Dendritic cell treated with granulocyte-macrophage colony-stimulating factor and Interleukin-4, amounts not matched to agents 40 ng/mL and 50 ng/mL, for 4 days (primary cell): ENCODE data around the gene KCNAB1.
"Not testable (repeated sequence)": the region's sequence is repeated elsewhere in the genome, so short reads cannot be mapped to it uniquely, and the experiment has no call there.

Experiments used
- H3K27ac Mint-ChIP-seq: one replicate; pipeline ENCODE4 v1.8.0; 2022; ENCODE audit warnings: mild to moderate bottlenecking, mixed read lengths
- H3K27me3 Mint-ChIP-seq: one replicate; pipeline ENCODE4 v1.8.0; 2022; ENCODE audit warnings: mild to moderate bottlenecking, mixed read lengths
- H3K36me3 Mint-ChIP-seq: one replicate; pipeline ENCODE4 v1.8.0; 2022; ENCODE audit warnings: low read depth, mixed read lengths
- H3K4me1 Mint-ChIP-seq: one replicate; pipeline ENCODE4 v1.8.0; 2022; ENCODE audit warnings: low read depth, mixed read lengths
- H3K4me3 Mint-ChIP-seq: one replicate; pipeline ENCODE4 v1.8.0; 2022; ENCODE audit warnings: mild to moderate bottlenecking, moderate library complexity, mixed read lengths
- H3K9me3 Mint-ChIP-seq: one replicate; pipeline ENCODE4 v1.8.0; 2022; ENCODE audit warnings: mixed read lengths
- intact Hi-C: fragments of 100-400 bp; cut with micrococcal nuclease; formaldehyde crosslinking; loops from one replicate; pipeline ENCODE4 v1.15.0; 2022

KCNAB1 gene

DNA sequence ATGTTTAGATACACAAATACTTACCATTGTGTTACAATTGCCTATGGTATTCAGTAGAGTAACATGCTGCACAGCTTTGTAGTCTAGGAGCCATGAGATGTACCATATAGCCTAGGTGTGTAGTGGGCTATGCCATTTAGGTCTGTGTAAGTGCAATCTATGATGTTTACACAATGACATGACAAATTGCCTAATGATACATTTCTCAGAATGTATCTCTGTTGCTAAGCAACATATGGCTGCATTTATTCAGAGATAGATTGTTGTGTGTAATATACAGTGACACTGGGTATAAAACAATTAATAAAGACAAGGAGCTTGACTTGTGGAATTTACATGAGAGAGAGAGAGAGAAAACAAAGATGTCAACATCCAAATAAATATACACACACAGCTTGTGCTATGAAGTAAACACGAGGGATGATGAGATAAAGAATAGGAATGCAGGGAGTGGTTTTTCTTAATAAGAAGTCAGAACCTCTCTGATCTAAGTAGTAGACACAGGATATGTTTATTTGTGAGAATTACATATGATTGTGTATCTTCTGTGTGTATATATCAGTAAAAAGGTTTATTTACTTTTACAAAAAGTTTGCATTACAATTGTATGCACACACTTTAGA is 110.0 kb downstream of the KCNAB1 start:
- Mint-ChIP-seq H3K4me1 (no peaks in the 10 kb centered on the region), H3K27ac (no peak overlapping the region), H3K4me3 (no peak overlapping the region), H3K9me3 (no peaks in the 10 kb centered on the region), H3K27me3 (peaks cover 5% of the 10 kb centered on the region), H3K36me3 (no peaks in the 10 kb centered on the region)
- intact Hi-C loops: no loop called here

DNA sequence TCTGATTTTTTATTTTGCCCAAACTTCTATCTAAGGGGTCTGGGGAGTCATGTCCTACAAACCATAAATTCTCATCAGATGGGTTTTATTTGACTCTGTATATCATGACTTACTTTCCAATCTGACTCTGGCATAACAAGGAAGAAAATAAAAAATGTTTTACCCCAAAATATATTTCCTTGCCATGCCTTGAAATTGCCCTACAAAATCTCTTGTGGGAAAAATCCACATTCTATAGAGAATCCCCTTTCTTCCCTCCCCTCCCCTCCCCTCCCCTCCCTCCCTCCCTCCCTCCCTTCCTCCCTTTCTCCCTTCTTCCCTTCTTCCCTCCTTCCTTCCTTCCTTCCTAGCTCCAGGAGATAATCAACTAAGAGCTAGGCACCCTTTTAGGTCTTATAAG is 110.8 kb downstream of the KCNAB1 start:
- H3K36me3 Mint-ChIP-seq, H3K4me1 Mint-ChIP-seq, H3K4me3 Mint-ChIP-seq, intact Hi-C loops, H3K9me3 Mint-ChIP-seq, H3K27ac Mint-ChIP-seq, H3K27me3 Mint-ChIP-seq: not testable (repeated sequence)

DNA sequence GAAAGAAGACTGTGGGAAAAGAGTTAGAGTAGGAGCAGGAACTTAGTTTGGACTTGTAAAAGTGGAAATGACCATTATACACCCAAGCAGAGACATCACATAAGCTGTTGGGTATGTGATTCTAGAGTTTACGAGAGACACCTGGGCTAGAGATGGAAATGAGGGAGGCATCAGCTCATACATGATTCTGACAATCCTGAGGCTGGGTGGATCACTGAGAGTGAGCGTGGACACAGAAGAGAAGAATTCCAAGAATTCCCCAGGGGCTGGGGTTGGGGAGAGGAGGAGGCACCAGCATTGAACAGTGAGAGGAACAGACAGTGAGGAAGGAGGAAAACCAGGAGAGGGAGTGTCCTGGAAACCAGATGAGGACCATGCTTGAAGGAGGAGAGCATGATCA is 113.5 kb downstream of the KCNAB1 start:
- H3K4me1 Mint-ChIP-seq: no peaks in the 10 kb centered on the region
- peaks cover 5% of the 10 kb centered on the region for H3K27me3 Mint-ChIP-seq
- H3K27ac Mint-ChIP-seq: no peak overlapping the region
- no peaks in the 10 kb centered on the region for H3K9me3 Mint-ChIP-seq
- intact Hi-C loops: no loop called here
- H3K4me3 Mint-ChIP-seq: no peak overlapping the region
- no peaks in the 10 kb centered on the region for H3K36me3 Mint-ChIP-seq

GRCh38 chr3:156236556-156237260 is 116.3 kb downstream of the KCNAB1 start:
- H3K36me3 Mint-ChIP-seq: no peaks in the 10 kb centered on the region
- intact Hi-C loops: no loop called here
- peaks cover 5% of the 10 kb centered on the region for H3K27me3 Mint-ChIP-seq
- H3K4me3 Mint-ChIP-seq: no peak overlapping the region
- H3K9me3 Mint-ChIP-seq: no peaks in the 10 kb centered on the region
- no peak overlapping the region for H3K27ac Mint-ChIP-seq
- no peaks in the 10 kb centered on the region for H3K4me1 Mint-ChIP-seq

DNA sequence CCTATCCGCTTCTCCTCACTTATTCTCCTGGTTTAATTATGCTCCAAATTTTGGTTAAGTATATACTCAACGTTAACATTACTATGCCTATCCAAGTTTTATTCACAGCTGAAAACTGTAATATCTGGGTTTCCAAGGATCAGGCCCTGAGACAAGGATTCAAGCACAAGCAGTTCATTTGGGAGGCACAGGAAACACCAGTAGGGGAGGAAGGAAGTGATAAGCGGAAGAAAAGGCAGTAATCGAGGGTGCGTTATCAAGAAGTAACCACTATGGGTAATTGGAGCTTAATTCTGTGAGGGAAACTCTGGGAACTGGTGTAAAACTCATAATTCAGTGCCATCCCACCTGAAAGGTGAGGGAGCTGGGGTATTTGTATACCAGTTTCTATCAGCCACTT is 120.3 kb downstream of the KCNAB1 start:
- Mint-ChIP-seq H3K27me3 (peaks cover 5% of the 10 kb centered on the region), H3K36me3 (no peaks in the 10 kb centered on the region), H3K4me1 (no peaks in the 10 kb centered on the region), H3K9me3 (no peaks in the 10 kb centered on the region), H3K4me3 (no peak overlapping the region), H3K27ac (no peak overlapping the region)
- intact Hi-C loops: no loop called here

DNA sequence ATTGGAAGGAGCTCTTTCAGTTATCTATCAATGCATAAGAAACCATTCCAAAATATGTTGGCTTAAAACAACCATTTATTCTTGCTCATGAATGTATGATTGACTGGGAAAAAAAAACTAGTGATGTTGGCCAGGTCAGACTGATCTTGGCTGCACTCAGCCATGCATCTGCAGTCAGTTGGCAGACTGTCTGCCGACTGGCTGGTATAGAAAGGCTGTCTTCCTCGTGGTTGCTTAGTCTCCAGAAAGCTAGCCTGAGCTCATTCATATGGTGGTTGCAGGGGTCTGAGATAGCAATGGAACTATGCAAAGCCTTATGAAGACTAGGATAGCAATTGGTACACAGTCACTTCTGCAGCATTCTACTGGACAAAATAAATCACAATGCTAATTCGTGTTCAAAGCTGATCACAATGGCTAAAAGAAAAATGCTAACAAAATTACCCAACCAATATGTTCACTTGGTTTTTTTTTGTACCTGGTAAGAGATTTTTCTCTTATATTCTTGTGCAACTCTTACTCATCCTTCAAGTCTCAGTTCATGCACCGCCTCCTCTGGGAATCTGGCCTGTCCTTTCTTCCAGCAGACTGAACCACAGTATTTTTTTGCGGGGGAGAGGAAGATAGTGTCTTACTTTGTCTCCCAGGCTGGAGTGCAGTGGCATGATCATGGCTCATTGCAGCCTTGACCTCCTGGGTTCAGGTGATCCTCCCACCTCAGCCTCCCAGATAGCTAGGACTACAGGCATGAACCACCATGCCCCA is 126.8 kb downstream of the KCNAB1 start:
- intact Hi-C loops: no loop called here
- Mint-ChIP-seq H3K9me3 (no peaks in the 10 kb centered on the region), H3K4me3 (no peak overlapping the region), H3K4me1 (no peaks in the 10 kb centered on the region), H3K27ac (no peak overlapping the region), H3K27me3 (peaks cover 7% of the 10 kb centered on the region), H3K36me3 (no peaks in the 10 kb centered on the region)

DNA sequence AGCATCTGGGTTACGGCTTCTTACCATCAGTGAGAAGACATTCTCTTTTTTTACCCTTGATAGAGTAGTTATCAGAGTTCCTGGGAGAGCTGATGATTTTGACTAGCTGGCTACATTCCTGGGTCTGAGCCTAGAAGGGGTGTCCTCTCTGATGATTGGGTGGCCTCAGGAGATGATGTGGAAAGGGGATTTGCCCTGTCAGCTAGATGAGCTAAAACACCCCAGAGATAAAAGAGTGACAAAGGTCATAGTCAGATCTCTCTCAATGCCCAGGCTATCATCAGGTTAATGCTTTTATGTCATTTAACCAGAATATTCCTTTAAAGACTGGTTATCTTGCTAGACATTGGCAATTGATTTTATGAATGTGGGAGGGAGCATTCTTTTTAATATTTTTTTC is 130.2 kb downstream of the KCNAB1 start:
- no peaks in the 10 kb centered on the region for H3K36me3 Mint-ChIP-seq
- intact Hi-C loops: no loop called here
- H3K9me3 Mint-ChIP-seq: no peaks in the 10 kb centered on the region
- no peak overlapping the region for H3K4me3 Mint-ChIP-seq
- peaks cover 4% of the 10 kb centered on the region for H3K27me3 Mint-ChIP-seq
- no peaks in the 10 kb centered on the region for H3K4me1 Mint-ChIP-seq
- no peak overlapping the region for H3K27ac Mint-ChIP-seq

- H3K4me1 Mint-ChIP-seq: no peaks in the 10 kb centered on the region
- intact Hi-C loops: no loop called here
- H3K36me3 Mint-ChIP-seq: no peaks in the 10 kb centered on the region
- H3K4me3 Mint-ChIP-seq: no peak overlapping the region
- no peak overlapping the region for H3K27ac Mint-ChIP-seq
- H3K9me3 Mint-ChIP-seq: no peaks in the 10 kb centered on the region
- H3K27me3 Mint-ChIP-seq: peaks cover 4% of the 10 kb centered on the region
Observed at GRCh38 chr3:156251424-156251823, 131.0 kb downstream of the KCNAB1 start.

GRCh38 chr3:156252656-156253055 is 132.3 kb downstream of the KCNAB1 start:
- no peaks in the 10 kb centered on the region for H3K9me3 Mint-ChIP-seq
- peaks cover 4% of the 10 kb centered on the region for H3K27me3 Mint-ChIP-seq
- no peak overlapping the region for H3K27ac Mint-ChIP-seq
- intact Hi-C loops: no loop called here
- H3K4me1 Mint-ChIP-seq: no peaks in the 10 kb centered on the region
- no peaks in the 10 kb centered on the region for H3K36me3 Mint-ChIP-seq
- no peak overlapping the region for H3K4me3 Mint-ChIP-seq

GRCh38 chr3:156253150-156253549 is 132.8 kb downstream of the KCNAB1 start:
- H3K27ac Mint-ChIP-seq: no peak overlapping the region
- intact Hi-C loops: no loop called here
- H3K27me3 Mint-ChIP-seq: peaks cover 4% of the 10 kb centered on the region
- H3K36me3 Mint-ChIP-seq: no peaks in the 10 kb centered on the region
- H3K4me3 Mint-ChIP-seq: no peak overlapping the region
- no peaks in the 10 kb centered on the region for H3K4me1 Mint-ChIP-seq
- no peaks in the 10 kb centered on the region for H3K9me3 Mint-ChIP-seq

DNA sequence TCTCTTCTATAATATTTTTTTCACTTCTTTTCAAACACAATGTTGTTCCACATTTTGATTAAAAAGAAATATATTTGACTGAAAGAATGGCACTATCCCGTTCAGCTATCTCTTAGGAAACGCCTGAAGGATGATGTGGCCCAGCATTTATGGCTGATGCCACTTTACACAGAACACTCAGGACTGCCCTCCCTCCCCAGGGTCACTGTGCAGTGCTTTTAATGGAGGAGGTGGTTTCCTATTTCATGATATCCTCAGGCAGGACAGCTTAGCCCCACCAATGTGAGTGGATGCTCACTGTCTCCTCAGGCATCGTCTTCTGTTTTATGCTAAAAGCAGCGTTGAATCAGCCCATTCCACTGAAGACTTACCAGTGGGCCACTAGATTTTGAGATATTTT is 135.9 kb downstream of the KCNAB1 start:
- Mint-ChIP-seq H3K36me3 (no peaks in the 10 kb centered on the region), H3K27me3 (no peaks in the 10 kb centered on the region), H3K9me3 (no peaks in the 10 kb centered on the region), H3K4me3 (no peak overlapping the region), H3K27ac (no peak overlapping the region), H3K4me1 (no peaks in the 10 kb centered on the region)
- intact Hi-C loops: no loop called here

DNA sequence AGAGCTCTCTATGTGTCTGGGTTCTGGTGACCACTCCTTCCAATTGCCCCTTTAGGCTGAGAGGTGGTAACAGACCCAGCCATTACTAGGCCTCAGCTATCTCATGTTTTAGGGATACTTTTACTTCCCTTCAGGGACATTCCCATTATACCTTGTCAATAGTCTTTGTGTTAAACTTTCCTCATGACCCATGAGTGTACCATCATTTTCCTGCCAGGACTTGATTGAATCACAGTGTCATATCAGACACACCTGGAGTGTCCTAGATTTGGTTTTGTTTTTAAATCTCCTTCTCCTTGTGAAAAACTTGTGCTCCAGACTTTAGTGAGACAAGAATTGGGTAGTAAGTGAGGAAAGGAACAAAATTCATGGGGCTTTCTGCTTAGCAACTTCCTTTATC is 136.6 kb downstream of the KCNAB1 start:
- Mint-ChIP-seq H3K4me3 (no peak overlapping the region), H3K36me3 (no peaks in the 10 kb centered on the region), H3K9me3 (no peaks in the 10 kb centered on the region), H3K27ac (no peak overlapping the region), H3K27me3 (no peaks in the 10 kb centered on the region), H3K4me1 (no peaks in the 10 kb centered on the region)
- intact Hi-C loops: no loop called here

- Mint-ChIP-seq H3K9me3 (no peaks in the 10 kb centered on the region), H3K27me3 (peaks cover 1% of the 10 kb centered on the region), H3K4me3 (no peak overlapping the region), H3K27ac (no peak overlapping the region), H3K36me3 (no peaks in the 10 kb centered on the region), H3K4me1 (no peaks in the 10 kb centered on the region)
- intact Hi-C loops: no loop called here
Observed at GRCh38 chr3:156258301-156258700, 137.9 kb downstream of the KCNAB1 start.

DNA sequence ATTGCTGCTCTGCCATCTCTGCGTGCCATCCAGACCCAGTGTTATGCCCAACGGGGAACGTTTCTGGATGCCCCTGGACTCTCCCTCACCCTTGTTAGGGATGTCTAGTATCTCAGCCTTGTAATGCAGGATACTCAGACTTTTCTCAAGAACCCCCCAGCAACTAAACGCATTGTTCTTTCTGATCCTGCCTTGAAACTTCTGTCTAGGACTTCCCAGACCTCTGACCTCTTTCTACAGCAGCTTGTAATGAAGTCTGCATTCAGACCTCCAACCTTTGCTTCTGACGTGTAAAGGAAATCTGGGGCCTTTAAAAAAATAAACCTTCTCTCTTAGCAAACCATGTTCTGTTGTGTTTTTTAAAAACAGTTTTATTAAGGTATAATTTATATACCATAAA is 139.5 kb downstream of the KCNAB1 start:
- Mint-ChIP-seq H3K36me3 (no peaks in the 10 kb centered on the region), H3K9me3 (no peaks in the 10 kb centered on the region), H3K4me1 (no peaks in the 10 kb centered on the region), H3K27me3 (peaks cover 1% of the 10 kb centered on the region), H3K27ac (no peak overlapping the region), H3K4me3 (no peak overlapping the region)
- intact Hi-C loops: loop anchor here (10.0 kb wide), 1 partner anchor 115 kb away; no protein-coding TSS in a partner anchor
